ENCODE results near the gene SHC4.
A peak's percentile ranks its signal among the peaks of the same experiment; 100 is the strongest.
"Not testable (repeated sequence)": the region's sequence is repeated elsewhere in the genome, so short reads cannot be mapped to it uniquely, and the experiment has no call there.

Gene SHC4

GRCh38 chr15:48876057-48876456 is 87.7 kb downstream of the SHC4 start:
- no peak for FAIRE-seq

- FAIRE-seq, result no peak
These were observed 88.3 kb downstream of the SHC4 start for GRCh38 chr15:48875241-48875960.

GRCh38 chr15:48872632-48873031 is 91.1 kb downstream of the SHC4 start:
- FAIRE-seq, result no peak

- no peak for FAIRE-seq
These were observed 92.2 kb downstream of the SHC4 start for GRCh38 chr15:48871542-48871941.

GRCh38 chr15:48869966-48870365 is 93.8 kb downstream of the SHC4 start:
- no peak for FAIRE-seq

GRCh38 chr15:48868536-48868935 is 95.2 kb downstream of the SHC4 start:
- FAIRE-seq, result no peak

GRCh38 chr15:48868023-48868422 is 95.7 kb downstream of the SHC4 start:
- FAIRE-seq, result no peak

DNA sequence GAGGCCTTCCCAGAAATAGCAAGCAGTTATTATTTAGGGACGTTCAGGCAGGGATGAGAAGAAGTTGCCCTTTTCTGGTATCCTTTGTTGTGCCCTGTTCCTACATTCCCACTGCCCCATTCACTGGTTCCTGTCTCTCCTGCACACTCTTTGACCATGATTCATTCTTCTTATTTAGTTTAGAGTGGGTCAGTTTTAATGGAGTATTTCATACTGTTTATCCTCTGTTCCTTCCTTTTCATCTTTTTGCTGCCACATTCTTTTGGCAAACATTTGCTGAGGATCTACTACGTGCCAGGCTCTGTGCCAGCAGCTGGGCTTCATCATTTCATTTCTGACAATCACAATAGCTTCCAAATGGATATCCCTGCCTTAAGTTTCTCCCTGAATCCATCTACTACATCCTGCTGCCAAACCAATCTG is 97.6 kb downstream of the SHC4 start:
- no peak for FAIRE-seq

- no peak for FAIRE-seq
These were observed 98.2 kb downstream of the SHC4 start for GRCh38 chr15:48865370-48866079.

GRCh38 chr15:48862705-48863104 is 101.0 kb downstream of the SHC4 start:
- FAIRE-seq, result no peak

DNA sequence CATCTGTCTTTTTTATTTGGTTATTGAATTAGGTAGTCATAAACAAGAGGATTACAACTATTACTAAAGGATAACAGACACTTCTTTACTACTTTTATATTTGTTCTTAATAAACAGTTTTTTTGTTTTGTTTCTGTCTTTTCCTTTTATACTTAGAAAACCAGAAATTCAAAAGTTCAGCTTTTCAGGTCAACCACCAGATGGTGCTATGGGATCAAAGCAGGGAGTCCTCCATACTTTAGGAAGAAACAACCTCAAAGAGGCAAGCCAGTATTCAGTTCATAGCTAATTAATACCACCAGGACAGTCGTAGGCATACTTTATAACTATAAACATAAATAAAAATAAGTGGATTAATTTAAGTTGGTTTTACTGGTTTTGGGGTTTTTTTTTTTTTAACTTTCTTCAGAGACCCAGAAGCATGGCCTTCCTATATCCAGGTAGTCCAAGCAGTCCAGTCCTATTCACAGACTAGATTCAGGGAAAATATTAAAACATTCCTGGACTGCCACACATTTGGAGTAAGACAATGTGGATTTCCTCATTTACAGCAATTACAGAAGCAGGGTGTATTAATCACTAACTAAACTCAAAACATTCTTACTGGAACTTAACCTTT is 101.8 kb downstream of the SHC4 start:
- FAIRE-seq, result peak; percentile 99

DNA sequence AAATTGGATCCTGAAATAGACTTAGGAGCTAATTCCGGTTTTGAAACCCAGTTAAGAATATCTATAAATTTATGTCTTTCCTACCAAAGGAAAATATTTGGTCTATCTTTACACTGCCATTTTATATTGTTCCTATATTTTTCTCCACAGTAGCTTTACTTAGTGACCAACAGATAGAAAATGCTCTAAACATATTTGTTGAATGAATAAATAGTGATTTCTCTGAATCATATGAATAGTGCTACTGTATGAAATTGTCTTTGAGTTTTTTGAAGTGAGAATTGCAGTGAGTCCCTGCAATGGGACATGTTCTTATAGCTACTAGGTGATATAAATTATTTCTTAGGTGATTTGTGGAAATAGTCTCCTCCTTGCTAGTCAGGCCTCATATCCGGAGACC is 104.3 kb downstream of the SHC4 start:
- FAIRE-seq, result no peak

- FAIRE-seq, result no peak
These were observed 105.3 kb downstream of the SHC4 start for GRCh38 chr15:48858401-48858800.

GRCh38 chr15:48856942-48857341 is 106.8 kb downstream of the SHC4 start:
- FAIRE-seq, result no peak

- FAIRE-seq, result no peak
These were observed 107.9 kb downstream of the SHC4 start for GRCh38 chr15:48855501-48856440.

- not testable (repeated sequence) for FAIRE-seq
These were observed 109.3 kb downstream of the SHC4 start for GRCh38 chr15:48854434-48854833.

DNA sequence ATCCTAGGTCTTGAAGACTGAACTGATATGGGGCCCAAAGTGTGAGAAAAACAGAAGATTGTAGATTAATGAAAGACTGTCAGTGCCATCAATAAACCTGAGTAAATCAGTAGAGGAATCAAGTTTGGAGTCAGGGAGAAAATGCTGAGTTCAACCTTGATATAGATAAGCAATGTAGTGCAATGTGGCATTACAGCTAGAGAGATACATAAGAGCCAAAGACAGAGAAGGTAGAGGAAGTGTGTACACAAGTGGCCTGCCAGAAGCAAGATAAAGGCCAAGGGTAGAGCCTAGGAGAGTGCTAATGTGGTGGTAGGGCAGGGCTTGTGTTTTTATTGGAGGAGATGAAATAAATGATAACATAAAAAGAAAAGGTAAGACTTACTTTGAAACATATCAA is 111.8 kb downstream of the SHC4 start:
- no peak for FAIRE-seq

GRCh38 chr15:48850648-48851047 is 113.1 kb downstream of the SHC4 start:
- no peak for FAIRE-seq

GRCh38 chr15:48845123-48845522 is 118.6 kb downstream of the SHC4 start:
- no peak for FAIRE-seq

DNA sequence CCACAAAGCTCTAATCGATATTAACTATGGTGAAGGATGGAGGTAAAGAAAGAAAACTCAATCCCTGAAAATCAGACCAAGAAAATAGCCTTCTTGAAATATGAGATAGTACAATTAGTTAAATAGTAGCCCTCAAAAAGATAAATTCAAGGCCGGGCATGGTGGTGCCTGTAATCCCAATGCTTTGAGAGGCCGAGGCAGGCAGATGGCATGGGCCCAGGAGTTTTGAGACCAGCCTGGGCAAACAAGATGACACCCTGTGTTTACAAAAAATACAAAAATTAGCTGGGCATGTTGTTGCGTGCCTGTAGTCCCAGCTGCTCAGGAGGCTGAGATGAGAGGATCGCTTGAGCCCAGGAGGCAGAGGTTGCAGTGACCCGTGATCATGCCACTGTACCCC is 121.2 kb downstream of the SHC4 start:
- no peak for FAIRE-seq

GRCh38 chr15:48834756-48835155 is 129.0 kb downstream of the SHC4 start:
- FAIRE-seq, result no peak

- FAIRE-seq, result no peak
These were observed 130.0 kb downstream of the SHC4 start for GRCh38 chr15:48833526-48834239.

Measured in A204.1 (cell line).